GM23248 (cell line): ENCODE data around the gene SKAP1. TPM values are rescaled to one million over a fixed set of nuclear protein-coding genes. Genes with fewer than 3 reads are reported as not detected.
A peak's percentile ranks its signal among the peaks of the same experiment; 100 is the strongest.

Experiments
- DNase-seq: peaks from one replicate; pipeline ENCODE4 v3.0.0-alpha.2; 2015
- H2AFZ ChIP-seq: fragments of 200-600 bp; sonication (generic); 2 replicates; pipeline ENCODE4 v1.6.1; 2016; ENCODE audit warnings: antibody characterized with exemption
- H3F3A ChIP-seq: fragments of 200-600 bp; sonication (generic); 2 replicates; pipeline ENCODE4 v1.6.1; 2016; ENCODE audit warnings: mild to moderate bottlenecking, antibody characterized with exemption, mixed run types; ENCODE audit not compliant: insufficient read depth
- H3K27ac ChIP-seq: fragments of 200-600 bp; sonication (generic); 2 replicates; pipeline ENCODE4 v1.5.1; 2016; ENCODE audit warnings: mild to moderate bottlenecking
- H3K27me3 ChIP-seq: fragments of 200-600 bp; sonication (generic); replicated peaks from 2 replicates; pipeline ENCODE4 v1.6.1; 2016; ENCODE audit warnings: mild to moderate bottlenecking; ENCODE audit not compliant: insufficient read depth
- H3K36me3 ChIP-seq: fragments of 200-600 bp; sonication (generic); 2 replicates; pipeline ENCODE4 v1.6.1; 2016; ENCODE audit warnings: low read depth, mild to moderate bottlenecking
- H3K4me1 ChIP-seq: fragments of 200-600 bp; sonication (generic); 2 replicates; pipeline ENCODE4 v1.6.1; 2016; ENCODE audit warnings: mild to moderate bottlenecking; ENCODE audit not compliant: insufficient read depth
- H3K4me2 ChIP-seq: fragments of 200-600 bp; sonication (generic); one replicate; pipeline ENCODE4 v1.6.1; 2016; ENCODE audit warnings: mild to moderate bottlenecking; ENCODE audit not compliant: unreplicated experiment
- H3K4me3 ChIP-seq: fragments of 200-600 bp; sonication (generic); 2 replicates; pipeline ENCODE4 v1.5.1; 2016; ENCODE audit warnings: mild to moderate bottlenecking
- H3K79me2 ChIP-seq: fragments of 200-600 bp; sonication (generic); 2 replicates; pipeline ENCODE4 v1.6.1; 2016; ENCODE audit warnings: mild to moderate bottlenecking; ENCODE audit not compliant: insufficient read depth
- H3K9ac ChIP-seq: fragments of 200-600 bp; sonication (generic); 2 replicates; pipeline ENCODE4 v1.6.1; 2016; ENCODE audit warnings: mild to moderate bottlenecking
- H3K9me2 ChIP-seq: fragments of 200-600 bp; sonication (generic); 2 replicates; pipeline ENCODE4 v1.6.1; 2016; ENCODE audit warnings: mixed run types, mild to moderate bottlenecking, moderate library complexity; ENCODE audit not compliant: insufficient read depth
- H3K9me3 ChIP-seq: fragments of 200-600 bp; sonication (generic); one replicate; pipeline ENCODE4 v1.6.1; 2017; ENCODE audit warnings: low read depth
- H4K20me1 ChIP-seq: fragments of 200-600 bp; sonication (generic); 2 replicates; pipeline ENCODE4 v1.6.0; 2016; ENCODE audit not compliant: insufficient read depth
- EZH2 ChIP-seq: fragments of 200-600 bp; sonication (generic); IDR thresholded peaks from 2 replicates; pipeline ENCODE4 v1.6.1; 2018; ENCODE audit warnings: antibody characterized with exemption, mild to moderate bottlenecking; ENCODE audit not compliant: insufficient read depth, poor library complexity, severe bottlenecking
- EZH2phosphoT487 ChIP-seq: fragments of 200-600 bp; sonication (generic); IDR thresholded peaks from 2 replicates; pipeline ENCODE4 v1.6.1; 2018; ENCODE audit warnings: antibody characterized with exemption, moderate library complexity, mild to moderate bottlenecking, low read depth; ENCODE audit not compliant: insufficient read depth
- WGBS, 2 experiments: methylation state at CpG; one replicate each; pipeline ENCODE4 v1.1.6; 2015 to 2017; ENCODE audit warnings: low lambda C conversion rate in 2 of 2, low coverage in 1 of 2; ENCODE audit errors: missing lambda C conversion rate in 2 of 2; 5-methylcytosine and 5-hydroxymethylcytosine counted together
- in situ Hi-C: fragments of 300-500 bp; cut with MboI; formaldehyde crosslinking; loops from 2 replicates; pipeline ENCODE4 v1.15.0; 2020
- polyA plus RNA-seq: library from polyadenylated mRNA; unstranded; fragments of >200 nt; fragmentation: Nextera tagmentation; extraction: Ambion mirVana; gene quantifications from 2 replicates; pipeline ENCODE4 v1.2.1, GENCODE V29; 2016
- total RNA-seq: library from RNA; depleted of rRNA; stranded (reverse); fragments of >200 nt; shearing (Covaris generic); gene quantifications from 2 replicates; pipeline ENCODE4 v1.2.3, GENCODE V29; 2014

SKAP1 gene
- total and polyA plus RNA-seq, 2 experiments from 2014 or later: not detected

GRCh38 chr17:48153691-48154358 is 276.2 kb downstream of the SKAP1 start:
- H3K4me1 ChIP-seq: no peaks in the 10 kb centered on the region
- H4K20me1 ChIP-seq: no peaks in the 10 kb centered on the region
- H3K27ac ChIP-seq: no peak overlapping the region
- H3F3A ChIP-seq: no peaks in the 10 kb centered on the region
- no peaks in the 10 kb centered on the region for H3K9me3 ChIP-seq
- TF ChIP-seq EZH2phosphoT487: no peak
- TF ChIP-seq EZH2: no peak
- in situ Hi-C loops: no loop called here
- H3K36me3 ChIP-seq: no peaks in the 10 kb centered on the region
- no peaks in the 10 kb centered on the region for H3K79me2 ChIP-seq
- 2% methylated on average over 6 of the region's 6 CpGs for WGBS, 2 experiments
- no peak overlapping the region for H2AFZ ChIP-seq
- no peak overlapping the region for H3K9ac ChIP-seq
- no peak overlapping the region for H3K4me3 ChIP-seq
- DNase-seq: peak; percentile 72
- H3K9me2 ChIP-seq: no peaks in the 10 kb centered on the region
- no peak overlapping the region for H3K4me2 ChIP-seq
- H3K27me3 ChIP-seq: peaks cover 56% of the 10 kb centered on the region

- Histone ChIP-seq H3K36me3 (no peaks in the 10 kb centered on the region), H3K4me2 (no peak overlapping the region), H4K20me1 (no peaks in the 10 kb centered on the region), H3K9me3 (no peaks in the 10 kb centered on the region), H3K9me2 (no peaks in the 10 kb centered on the region), H3K79me2 (no peaks in the 10 kb centered on the region), H3K4me1 (no peaks in the 10 kb centered on the region), H3K4me3 (no peak overlapping the region), H3F3A (no peaks in the 10 kb centered on the region), H2AFZ (no peak overlapping the region), H3K27me3 (peaks cover 71% of the 10 kb centered on the region), H3K27ac (no peak overlapping the region), H3K9ac (no peak overlapping the region)
- in situ Hi-C loops: no loop called here
- WGBS, 2 experiments: 65 to 67% methylated on average over 4 of the region's 4 CpGs
- TF ChIP-seq EZH2phosphoT487: no peak
- no peak for TF ChIP-seq EZH2
- DNase-seq: no peak
Measured at GRCh38 chr17:48152289-48152688, 277.7 kb downstream of the SKAP1 start.

DNA sequence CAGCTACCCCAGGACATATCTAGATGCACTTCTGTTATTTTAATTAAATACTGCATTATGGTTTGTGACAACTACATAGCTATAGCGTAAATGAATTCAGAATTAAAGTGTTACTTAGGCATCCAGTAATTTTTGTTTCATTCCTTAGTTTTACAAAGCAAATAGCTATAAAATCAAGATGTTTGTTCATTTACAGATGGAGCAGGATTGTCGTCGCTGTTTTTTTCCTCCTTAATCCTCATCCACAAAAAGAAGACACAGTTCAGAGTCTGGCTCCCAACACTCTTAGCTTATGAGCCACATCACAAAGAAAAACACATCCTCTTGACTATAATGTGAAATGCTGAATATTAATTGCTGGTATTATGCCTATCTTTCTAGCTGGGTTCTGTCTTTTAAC is 278.8 kb downstream of the SKAP1 start:
- Histone ChIP-seq H2AFZ (no peak overlapping the region), H3K27ac (no peak overlapping the region), H3F3A (no peaks in the 10 kb centered on the region), H3K4me2 (no peak overlapping the region), H3K9me2 (no peaks in the 10 kb centered on the region), H3K27me3 (peaks cover 82% of the 10 kb centered on the region), H4K20me1 (no peaks in the 10 kb centered on the region), H3K79me2 (no peaks in the 10 kb centered on the region), H3K36me3 (no peaks in the 10 kb centered on the region), H3K4me1 (no peaks in the 10 kb centered on the region), H3K9me3 (no peaks in the 10 kb centered on the region), H3K9ac (no peak overlapping the region), H3K4me3 (no peak overlapping the region)
- TF ChIP-seq EZH2: no peak
- no peak for TF ChIP-seq EZH2phosphoT487
- 58 to 64% methylated on average over 3 of the region's 3 CpGs for WGBS, 2 experiments
- in situ Hi-C loops: no loop called here
- DNase-seq: no peak

GRCh38 chr17:48150597-48151001 is 279.4 kb downstream of the SKAP1 start:
- Histone ChIP-seq H3K9me2 (no peaks in the 10 kb centered on the region), H3K27me3 (peaks cover 88% of the 10 kb centered on the region), H2AFZ (no peak overlapping the region), H3K36me3 (no peaks in the 10 kb centered on the region), H4K20me1 (no peaks in the 10 kb centered on the region), H3K4me1 (no peaks in the 10 kb centered on the region), H3K4me3 (no peak overlapping the region), H3K9me3 (no peaks in the 10 kb centered on the region), H3K9ac (no peak overlapping the region), H3K27ac (no peak overlapping the region), H3F3A (no peaks in the 10 kb centered on the region), H3K79me2 (no peaks in the 10 kb centered on the region), H3K4me2 (no peak overlapping the region)
- in situ Hi-C loops: no loop called here
- no peak for TF ChIP-seq EZH2phosphoT487
- peak; percentile 23 for TF ChIP-seq EZH2
- DNase-seq: no peak
- WGBS, 2 experiments: 54 to 58% methylated on average over 11 of the region's 11 CpGs
